PFSK-1 (cell line): ENCODE data around the gene DKK3.

Experiments
- FOXP2 ChIP-seq: optimal IDR thresholded peaks from 2 replicates; pipeline ENCODE3; 2011; ENCODE audit warnings: borderline replicate concordance, control low read depth, inconsistent platforms; ENCODE audit not compliant: insufficient read depth; ENCODE audit errors: extremely low read length, extremely low read depth
- POLR2AphosphoS5 ChIP-seq: IDR thresholded peaks from 2 replicates; pipeline ENCODE4 v1.6.1; 2012; ENCODE audit warnings: low read depth, mild to moderate bottlenecking, control low read depth, low read length, moderate library complexity
- REST ChIP-seq, 2 experiments: IDR thresholded peaks; 2 replicates each; pipeline versions ENCODE4 v1.6.1 to v1.8.0; 2011 to 2012; ENCODE audit warnings: low read depth in 2 of 2, low read length in 2 of 2, control low read depth in 1 of 2, inconsistent platforms in 1 of 2, mild to moderate bottlenecking in 1 of 2, moderate library complexity in 1 of 2; ENCODE audit not compliant: insufficient read depth in 1 of 2
- SIN3A ChIP-seq: IDR thresholded peaks from 2 replicates; pipeline ENCODE4 v1.6.1; 2012; ENCODE audit warnings: mild to moderate bottlenecking, low read length, moderate library complexity, borderline replicate concordance; ENCODE audit not compliant: insufficient read depth
- TAF1 ChIP-seq: IDR thresholded peaks from 2 replicates; pipeline ENCODE4 v1.6.1; 2012; ENCODE audit warnings: low read length, control low read depth, borderline replicate concordance; ENCODE audit not compliant: insufficient read depth

Gene DKK3

GRCh38 chr11:11937433-11937832 lies 71.0 kb downstream of the DKK3 start:
- TF ChIP-seq TAF1 = no peak
- TF ChIP-seq POLR2AphosphoS5 = no peak
- TF ChIP-seq FOXP2 = no peak
- no peak for TF ChIP-seq REST (IDR thresholded peaks at IDR 0.05; ENCODE audit: insufficient read depth in 1 of 2, low read depth in 2 of 2, low read length in 2 of 2)
- no peak for TF ChIP-seq SIN3A

- TF ChIP-seq TAF1 = no peak
- TF ChIP-seq POLR2AphosphoS5 = no peak
- no peak for TF ChIP-seq REST (IDR thresholded peaks at IDR 0.05; ENCODE audit: insufficient read depth in 1 of 2, low read depth in 2 of 2, low read length in 2 of 2)
- TF ChIP-seq FOXP2 = no peak
- no peak for TF ChIP-seq SIN3A
These were observed 72.9 kb downstream of the DKK3 start for GRCh38 chr11:11935536-11935935.

GRCh38 chr11:11931461-11932055 lies 76.9 kb downstream of the DKK3 start:
- TF ChIP-seq SIN3A = no peak

- TF ChIP-seq TAF1 (no peak), FOXP2 (no peak), SIN3A (no peak), POLR2AphosphoS5 (no peak), REST (IDR thresholded peaks at IDR 0.05; ENCODE audit: insufficient read depth in 1 of 2, low read depth in 2 of 2, low read length in 2 of 2) (no peak)
These were observed 78.5 kb downstream of the DKK3 start for GRCh38 chr11:11929920-11930319.

- TF ChIP-seq FOXP2 (no peak), TAF1 (no peak), REST (IDR thresholded peaks at IDR 0.05; ENCODE audit: insufficient read depth in 1 of 2, low read depth in 2 of 2, low read length in 2 of 2) (no peak), SIN3A (no peak), POLR2AphosphoS5 (no peak)
These were observed 84.6 kb downstream of the DKK3 start for GRCh38 chr11:11923828-11924227.
